Activated CD8-positive, alpha-beta memory T cell treated with anti-CD3 and anti-CD28 coated beads, Interleukin-2, amount 50 U/mL, for 1 hour (primary cell): ENCODE measurements around the gene PLCXD1.

Experiments used
- DNase-seq: peaks from one replicate; pipeline ENCODE4 v3.0.0-alpha.2; 2020; ENCODE audit errors: extremely low read depth

Gene PLCXD1

GRCh38 chrX:333611-334311 lies 52.6 kb downstream of the PLCXD1 start:
- DNase-seq, result no peak

- no peak for DNase-seq
These were observed 53.2 kb downstream of the PLCXD1 start for GRCh38 chrX:334331-334891.

GRCh38 chrX:334971-335757 lies 54.0 kb downstream of the PLCXD1 start:
- DNase-seq, result no peak

- no peak for DNase-seq
These were observed 54.6 kb downstream of the PLCXD1 start for GRCh38 chrX:335758-336155.

GRCh38 chrX:336227-336626 lies 55.0 kb downstream of the PLCXD1 start:
- no peak for DNase-seq

GRCh38 chrX:337331-337831 lies 56.2 kb downstream of the PLCXD1 start:
- no peak for DNase-seq

- no peak for DNase-seq
These were observed 57.2 kb downstream of the PLCXD1 start for GRCh38 chrX:338281-338835.

GRCh38 chrX:338836-339400 lies 57.7 kb downstream of the PLCXD1 start:
- DNase-seq, result no peak

GRCh38 chrX:340121-340520 lies 58.9 kb downstream of the PLCXD1 start:
- no peak for DNase-seq

- DNase-seq, result no peak
These were observed 59.7 kb downstream of the PLCXD1 start for GRCh38 chrX:340641-341423.

- no peak for DNase-seq
These were observed 60.4 kb downstream of the PLCXD1 start for GRCh38 chrX:341541-342101.

- DNase-seq, result no peak
These were observed 63.3 kb downstream of the PLCXD1 start for GRCh38 chrX:344371-344901.

- DNase-seq, result no peak
These were observed 64.1 kb downstream of the PLCXD1 start for GRCh38 chrX:345020-345925.

- no peak for DNase-seq
These were observed 65.0 kb downstream of the PLCXD1 start for GRCh38 chrX:346034-346813.

- DNase-seq, result no peak
These were observed 66.4 kb downstream of the PLCXD1 start for GRCh38 chrX:347351-348117.

- no peak for DNase-seq
These were observed 67.4 kb downstream of the PLCXD1 start for GRCh38 chrX:348461-349117.

- no peak for DNase-seq
These were observed 68.0 kb downstream of the PLCXD1 start for GRCh38 chrX:349196-349595.

GRCh38 chrX:349702-350101 lies 68.5 kb downstream of the PLCXD1 start:
- DNase-seq, result no peak
